Fibroblast of pulmonary artery (primary cell): ENCODE measurements around the gene MEI4.
"Not testable (repeated sequence)": the region's sequence is repeated elsewhere in the genome, so short reads cannot be mapped to it uniquely, and the experiment has no call there.

Experiments
- DNase-seq: peaks from one replicate; pipeline ENCODE4 v3.0.0-alpha.2; 2010; ENCODE audit warnings: low read depth
- H3K4me3 ChIP-seq: replicated peaks from 2 replicates; pipeline ENCODE4 v1.5.1; 2011; ENCODE audit warnings: low read depth, mild to moderate bottlenecking, control low read depth, low read length, moderate library complexity
- CTCF ChIP-seq: IDR thresholded peaks from 2 replicates; pipeline ENCODE4 v1.5.1; 2011; ENCODE audit warnings: mild to moderate bottlenecking, control low read depth, low read length, inconsistent platforms; ENCODE audit errors: missing control alignments

MEI4 gene

DNA sequence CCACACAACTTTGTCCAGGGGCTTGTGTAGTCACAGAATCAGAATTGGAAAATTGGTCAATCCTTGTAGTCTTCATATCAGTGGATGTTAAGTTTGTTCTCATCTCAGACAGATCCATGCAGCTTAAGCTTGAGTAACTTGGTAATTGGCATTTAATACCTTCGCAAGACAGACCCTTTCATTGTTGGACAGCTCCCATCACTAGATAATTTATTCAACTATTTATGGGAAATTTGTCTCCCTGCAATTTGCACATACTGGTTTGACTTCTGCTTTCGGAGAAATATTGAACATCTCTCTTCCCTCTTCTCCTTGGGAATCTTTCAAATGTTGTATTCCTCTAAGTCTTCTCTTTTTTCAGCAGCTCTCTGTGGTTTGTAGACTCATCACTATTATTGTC lies 17.1 kb downstream of the MEI4 start:
- H3K4me3 ChIP-seq, result no peak overlapping the region
- no peak for TF ChIP-seq CTCF
- no peak for DNase-seq

DNA sequence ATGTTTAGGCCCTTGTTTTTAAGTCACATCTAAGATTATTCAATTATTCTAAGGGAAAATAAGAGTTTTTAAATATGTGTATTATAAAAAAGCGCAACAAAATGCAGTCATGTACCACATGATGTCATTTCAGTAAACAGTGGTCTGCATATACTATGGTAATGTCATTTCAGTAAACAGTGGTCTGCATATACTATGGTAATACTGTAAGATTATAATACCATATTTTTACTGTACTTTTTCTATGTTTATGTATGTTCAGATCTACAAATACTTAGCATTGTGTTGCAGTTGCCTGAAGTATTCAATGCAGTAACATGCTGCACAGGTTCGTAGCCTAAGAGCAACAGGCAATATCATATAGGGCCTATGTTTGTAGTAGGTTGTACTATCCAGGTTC lies 21.4 kb downstream of the MEI4 start:
- TF ChIP-seq CTCF, result no peak

GRCh38 chr6:77678048-77678447 lies 25.2 kb downstream of the MEI4 start:
- DNase-seq, result no peak
- no peak for TF ChIP-seq CTCF
- no peak overlapping the region for H3K4me3 ChIP-seq

More for the DNA sequence above, 21.4 kb downstream of the MEI4 start:
- H3K4me3 ChIP-seq, result no peak overlapping the region
- DNase-seq, result no peak

- no peak for DNase-seq
- TF ChIP-seq CTCF, result no peak
- H3K4me3 ChIP-seq, result no peak overlapping the region
Observed at GRCh38 chr6:77683515-77683914, 30.7 kb downstream of the MEI4 start.

DNA sequence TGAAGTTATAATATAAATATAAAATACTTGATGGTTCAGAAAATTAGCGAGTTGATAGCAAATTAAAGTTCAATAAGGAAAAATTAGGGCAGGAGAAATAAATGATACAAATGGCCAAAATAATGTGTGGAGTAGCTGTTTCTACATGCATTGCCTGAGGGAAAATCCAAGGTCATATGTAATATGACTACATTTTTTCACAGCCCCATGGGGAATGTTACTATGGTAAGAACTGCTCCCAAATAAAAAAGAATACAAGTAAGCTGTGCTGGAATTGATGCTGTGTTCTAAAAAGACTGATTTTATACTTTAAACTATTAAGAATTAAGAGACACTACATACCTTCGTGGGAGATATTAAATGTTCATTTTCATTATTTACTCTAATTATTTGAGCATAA lies 34.1 kb downstream of the MEI4 start:
- no peak for TF ChIP-seq CTCF

GRCh38 chr6:77688649-77689048 lies 35.8 kb downstream of the MEI4 start:
- TF ChIP-seq CTCF, result no peak
- no peak overlapping the region for H3K4me3 ChIP-seq
- DNase-seq, result no peak

More for the DNA sequence above, 34.1 kb downstream of the MEI4 start:
- H3K4me3 ChIP-seq, result no peak overlapping the region
- DNase-seq, result no peak

DNA sequence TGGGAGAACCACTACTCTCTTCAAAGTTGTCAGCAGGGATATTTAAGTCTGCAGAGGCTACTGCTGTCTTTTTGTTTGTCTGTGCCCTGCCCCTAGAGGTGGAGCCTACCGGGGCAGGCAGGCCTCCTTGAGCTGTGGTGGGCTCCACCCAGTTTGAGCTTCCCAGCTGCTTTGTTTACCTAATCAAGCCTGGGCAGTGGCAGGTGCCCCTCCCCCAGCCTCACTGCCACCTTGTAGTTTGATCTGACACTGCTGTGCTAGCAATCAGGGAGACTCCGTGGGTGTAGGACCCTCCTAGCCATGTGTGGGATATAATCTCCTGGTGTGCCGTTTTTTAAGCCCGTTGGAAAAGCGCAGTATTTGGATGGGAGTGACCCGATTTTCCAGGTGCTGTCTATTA lies 47.3 kb downstream of the MEI4 start:
- DNase-seq, H3K4me3 ChIP-seq: not testable (repeated sequence)

- H3K4me3 ChIP-seq, result no peak overlapping the region
- no peak for DNase-seq
- TF ChIP-seq CTCF, result no peak
Observed at GRCh38 chr6:77707603-77708002, 54.8 kb downstream of the MEI4 start.
